Left lung (tissue), 10 donors: Measurements from ENCODE around the gene CDH8. TPM values are rescaled to one million over a fixed set of nuclear protein-coding genes. Genes with fewer than 3 reads are reported as not detected.
A peak's percentile ranks its signal among the peaks of the same experiment; 100 is the strongest.
"Not testable (repeated sequence)": the region's sequence is repeated elsewhere in the genome, so short reads cannot be mapped to it uniquely, and the experiment has no call there.

Source experiments
- ATAC-seq: fragments of 200-7000 bp; cut with Tn5 transposase; one replicate; pipeline ENCODE4 v1.9.1; 2020; ENCODE audit warnings: moderate library complexity
- DNase-seq, 4 donors: peaks; one replicate each; pipeline ENCODE4 v3.0.0-alpha.2; 2013 to 2020
- H3K27ac ChIP-seq, 2 donors: fragments of 200-600 bp; sonication (generic) in 1 of 2; one replicate each; pipeline versions ENCODE4 v1.5.0 to v1.8.0; 2020 to 2021
- H3K27me3 ChIP-seq, 2 donors: fragments of 200-600 bp; sonication (generic) in 1 of 2; one replicate each; pipeline versions ENCODE4 v1.5.0 to v1.8.0; 2020 to 2021
- H3K36me3 ChIP-seq, 2 donors: fragments of 200-600 bp; sonication (generic) in 1 of 2; one replicate each; pipeline versions ENCODE4 v1.5.0 to v1.8.0; 2020 to 2021
- H3K4me1 ChIP-seq, 2 donors: fragments of 200-600 bp; one replicate each; pipeline ENCODE4 v1.8.0; 2021
- H3K4me3 ChIP-seq, 2 donors: fragments of 200-600 bp; sonication (generic) in 1 of 2; one replicate each; pipeline versions ENCODE4 v1.5.0 to v1.8.0; 2020 to 2021; ENCODE audit warnings: mild to moderate bottlenecking in 1 of 2
- H3K9me3 ChIP-seq, 2 donors: fragments of 200-600 bp; sonication (generic) in 1 of 2; one replicate each; pipeline versions ENCODE4 v1.5.0 to v1.8.0; 2020 to 2021
- CTCF ChIP-seq, 2 donors: fragments of 200-600 bp; sonication (generic) in 1 of 2; IDR thresholded peaks; one replicate each; pipeline versions ENCODE4 v1.5.0 to v1.8.0; 2021; ENCODE audit warnings: antibody characterized with exemption in 2 of 2
- intact Hi-C, 2 donors: fragments of 100-400 bp; cut with DNase I; formaldehyde crosslinking; loops; one replicate each; pipeline versions ENCODE4 v1.11.2 to v1.14.2; 2022
- polyA plus RNA-seq, 6 donors: library from polyadenylated mRNA; unstranded; fragments of 120-200 nt; gene quantifications; one replicate each; pipeline ENCODE4 v1.2.1, GENCODE V29; 2013; ENCODE audit not compliant: insufficient read length in 6 of 6
- total RNA-seq, 2 donors: library from RNA; stranded (reverse); fragmentation: NEBNext Ultra II Directional; extraction: Animal tissue kit (Norgen Biotek cat#: 25700); gene quantifications; one replicate each; pipeline ENCODE4 v1.2.1, GENCODE V29; 2021
- donor health status: DM: no; HTN: yes; CAD: no.
- donor health status: DM: no; HTN: no; CAD: no.

CDH8 gene
- total and polyA plus RNA-seq, 8 donors, result 0.17 to 2.5 (median 1.2) TPM

- H3K27me3 ChIP-seq, result no peaks in the 10 kb centered on the region
- DNase-seq (peak in 1 of 4 donors; percentile 35), ATAC-seq (no peak)
- H3K9me3 ChIP-seq, result no peaks in the 10 kb centered on the region
- no peak for TF ChIP-seq CTCF (IDR thresholded peaks at IDR 0.05)
- intact Hi-C loops, result no loop called here
- no peak overlapping the region for H3K27ac ChIP-seq
- no peaks in the 10 kb centered on the region for H3K4me1 ChIP-seq
- no peaks in the 10 kb centered on the region for H3K36me3 ChIP-seq
- no peak overlapping the region for H3K4me3 ChIP-seq
Observed at GRCh38 chr16:61813339-61813738, 222.9 kb downstream of the CDH8 start.

GRCh38 chr16:61812251-61812650 is 224.0 kb downstream of the CDH8 start:
- no peaks in the 10 kb centered on the region for H3K27me3 ChIP-seq
- no peaks in the 10 kb centered on the region for H3K4me1 ChIP-seq
- peaks cover 0 to 4% of the 10 kb centered on the region in 2 donors for H3K9me3 ChIP-seq
- TF ChIP-seq CTCF (IDR thresholded peaks at IDR 0.05), result no peak
- ATAC-seq (no peak), DNase-seq (no peak)
- no peak overlapping the region for H3K27ac ChIP-seq
- no peaks in the 10 kb centered on the region for H3K36me3 ChIP-seq
- intact Hi-C loops, result no loop called here
- no peak overlapping the region for H3K4me3 ChIP-seq

- Histone ChIP-seq H3K4me1 (no peaks in the 10 kb centered on the region), H3K27me3 (no peaks in the 10 kb centered on the region), H3K27ac (no peak overlapping the region), H3K36me3 (no peaks in the 10 kb centered on the region), H3K9me3 (peaks cover 0 to 4% of the 10 kb centered on the region in 2 donors), H3K4me3 (no peak overlapping the region)
- DNase-seq, result no peak
- intact Hi-C loops, result no loop called here
- TF ChIP-seq CTCF (IDR thresholded peaks at IDR 0.05), result no peak
- no peak for ATAC-seq
Observed at GRCh38 chr16:61807551-61807950, 228.7 kb downstream of the CDH8 start.

GRCh38 chr16:61801217-61801616 is 235.0 kb downstream of the CDH8 start:
- H3K27me3 ChIP-seq, intact Hi-C loops, H3K36me3 ChIP-seq, H3K9me3 ChIP-seq, H3K27ac ChIP-seq, DNase-seq, ATAC-seq, H3K4me3 ChIP-seq, H3K4me1 ChIP-seq: not testable (repeated sequence)

GRCh38 chr16:61798741-61799140 is 237.5 kb downstream of the CDH8 start:
- intact Hi-C loops, result no loop called here
- no peak for ATAC-seq
- H3K4me1 ChIP-seq, result no peaks in the 10 kb centered on the region
- H3K36me3 ChIP-seq, result no peaks in the 10 kb centered on the region
- no peak for DNase-seq
- no peak overlapping the region for H3K27ac ChIP-seq
- H3K9me3 ChIP-seq, result no peaks in the 10 kb centered on the region
- no peak overlapping the region for H3K4me3 ChIP-seq
- TF ChIP-seq CTCF (IDR thresholded peaks at IDR 0.05), result no peak
- no peaks in the 10 kb centered on the region for H3K27me3 ChIP-seq

- Histone ChIP-seq H3K36me3 (no peaks in the 10 kb centered on the region), H3K4me1 (no peaks in the 10 kb centered on the region), H3K27me3 (no peaks in the 10 kb centered on the region), H3K27ac (no peak overlapping the region), H3K4me3 (no peak overlapping the region), H3K9me3 (peaks cover 0 to 2% of the 10 kb centered on the region in 2 donors)
- ATAC-seq, result no peak
- no peak for TF ChIP-seq CTCF (IDR thresholded peaks at IDR 0.05)
- no peak for DNase-seq
- intact Hi-C loops, result no loop called here
Observed at GRCh38 chr16:61797961-61798507, 238.2 kb downstream of the CDH8 start.
